ENCODE measurements around the gene CMSS1.

The CMSS1 gene

DNA sequence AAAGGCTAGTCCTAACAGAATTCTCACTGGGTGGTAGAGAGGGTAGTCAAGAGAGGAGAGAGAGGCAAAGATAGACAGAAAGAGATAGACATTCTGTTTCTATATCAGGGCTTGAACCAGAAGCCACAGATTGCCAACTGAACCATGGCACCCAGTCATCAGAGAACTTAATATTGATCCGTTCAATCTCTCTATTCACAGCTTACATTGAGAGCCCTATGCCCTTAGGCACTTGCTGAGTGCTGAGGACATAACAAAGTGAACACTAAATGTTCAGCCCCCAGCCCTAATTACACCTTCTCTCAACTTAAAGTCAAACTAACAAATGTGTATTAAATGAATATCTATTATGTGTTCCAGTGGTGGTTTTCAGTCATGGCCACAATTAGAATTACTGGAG lies 172.5 kb downstream of the CMSS1 start:
- Histone ChIP-seq H3K27ac (replicated peaks) (no peak overlapping the region), H3K4me3 (replicated peaks; ENCODE audit: insufficient read depth, low read length) (no peak overlapping the region), H3K27me3 (ENCODE audit: insufficient read depth, poor library complexity, severe bottlenecking) (no peaks in the 10 kb centered on the region)
- TF ChIP-seq CTCF (IDR thresholded peaks at IDR 0.05; ENCODE audit: insufficient read depth, low read length), result no peak
- TF ChIP-seq GABPA (IDR thresholded peaks at IDR 0.05; ENCODE audit: low read depth), result no peak
- TF ChIP-seq SPI1 (IDR thresholded peaks at IDR 0.05; ENCODE audit: borderline replicate concordance, low read depth), result no peak
- TF ChIP-seq, protein P1, sequence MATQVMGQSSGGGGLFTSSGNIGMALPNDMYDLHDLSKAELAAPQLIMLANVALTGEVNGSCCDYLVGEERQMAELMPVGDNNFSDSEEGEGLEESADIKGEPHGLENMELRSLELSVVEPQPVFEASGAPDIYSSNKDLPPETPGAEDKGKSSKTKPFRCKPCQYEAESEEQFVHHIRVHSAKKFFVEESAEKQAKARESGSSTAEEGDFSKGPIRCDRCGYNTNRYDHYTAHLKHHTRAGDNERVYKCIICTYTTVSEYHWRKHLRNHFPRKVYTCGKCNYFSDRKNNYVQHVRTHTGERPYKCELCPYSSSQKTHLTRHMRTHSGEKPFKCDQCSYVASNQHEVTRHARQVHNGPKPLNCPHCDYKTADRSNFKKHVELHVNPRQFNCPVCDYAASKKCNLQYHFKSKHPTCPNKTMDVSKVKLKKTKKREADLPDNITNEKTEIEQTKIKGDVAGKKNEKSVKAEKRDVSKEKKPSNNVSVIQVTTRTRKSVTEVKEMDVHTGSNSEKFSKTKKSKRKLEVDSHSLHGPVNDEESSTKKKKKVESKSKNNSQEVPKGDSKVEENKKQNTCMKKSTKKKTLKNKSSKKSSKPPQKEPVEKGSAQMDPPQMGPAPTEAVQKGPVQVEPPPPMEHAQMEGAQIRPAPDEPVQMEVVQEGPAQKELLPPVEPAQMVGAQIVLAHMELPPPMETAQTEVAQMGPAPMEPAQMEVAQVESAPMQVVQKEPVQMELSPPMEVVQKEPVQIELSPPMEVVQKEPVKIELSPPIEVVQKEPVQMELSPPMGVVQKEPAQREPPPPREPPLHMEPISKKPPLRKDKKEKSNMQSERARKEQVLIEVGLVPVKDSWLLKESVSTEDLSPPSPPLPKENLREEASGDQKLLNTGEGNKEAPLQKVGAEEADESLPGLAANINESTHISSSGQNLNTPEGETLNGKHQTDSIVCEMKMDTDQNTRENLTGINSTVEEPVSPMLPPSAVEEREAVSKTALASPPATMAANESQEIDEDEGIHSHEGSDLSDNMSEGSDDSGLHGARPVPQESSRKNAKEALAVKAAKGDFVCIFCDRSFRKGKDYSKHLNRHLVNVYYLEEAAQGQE (IDR thresholded peaks at IDR 0.05; ENCODE audit: insufficient replicate concordance, low read depth), result no peak
- no peak for TF ChIP-seq POLR2AphosphoS5 (IDR thresholded peaks at IDR 0.05; ENCODE audit: low read depth)
- DNase-seq (ENCODE audit: low read depth in 1 of 2, low spot score in 1 of 2), result no peak

- Histone ChIP-seq H3K27me3 (ENCODE audit: insufficient read depth, poor library complexity, severe bottlenecking) (no peaks in the 10 kb centered on the region), H3K27ac (replicated peaks) (no peak overlapping the region), H3K4me3 (replicated peaks; ENCODE audit: insufficient read depth, low read length) (no peak overlapping the region)
- TF ChIP-seq SPI1 (IDR thresholded peaks at IDR 0.05; ENCODE audit: borderline replicate concordance, low read depth) (no peak), GABPA (IDR thresholded peaks at IDR 0.05; ENCODE audit: low read depth) (no peak), CTCF (IDR thresholded peaks at IDR 0.05; ENCODE audit: insufficient read depth, low read length) (no peak)
- DNase-seq (ENCODE audit: low read depth in 1 of 2, low spot score in 1 of 2), result no peak
Observed at GRCh38 chr3:99997293-99997692, 179.6 kb downstream of the CMSS1 start.

GRCh38 chr3:99999536-99999935 lies 181.9 kb downstream of the CMSS1 start:
- Histone ChIP-seq H3K4me3 (replicated peaks; ENCODE audit: insufficient read depth, low read length) (no peak overlapping the region), H3K27me3 (ENCODE audit: insufficient read depth, poor library complexity, severe bottlenecking) (no peaks in the 10 kb centered on the region), H3K27ac (replicated peaks) (no peak overlapping the region)
- DNase-seq (ENCODE audit: low read depth in 1 of 2, low spot score in 1 of 2), result no peak
- TF ChIP-seq CTCF (IDR thresholded peaks at IDR 0.05; ENCODE audit: insufficient read depth, low read length) (no peak), GABPA (IDR thresholded peaks at IDR 0.05; ENCODE audit: low read depth) (no peak), POLR2AphosphoS5 (IDR thresholded peaks at IDR 0.05; ENCODE audit: low read depth) (no peak), SPI1 (IDR thresholded peaks at IDR 0.05; ENCODE audit: borderline replicate concordance, low read depth) (no peak)
- TF ChIP-seq, protein P1 (IDR thresholded peaks at IDR 0.05; ENCODE audit: insufficient replicate concordance, low read depth), result no peak

- no peaks in the 10 kb centered on the region for H3K27me3 ChIP-seq (ENCODE audit: insufficient read depth, poor library complexity, severe bottlenecking)
- TF ChIP-seq GABPA (IDR thresholded peaks at IDR 0.05; ENCODE audit: low read depth) (no peak), POLR2AphosphoS5 (IDR thresholded peaks at IDR 0.05; ENCODE audit: low read depth) (no peak), CTCF (IDR thresholded peaks at IDR 0.05; ENCODE audit: insufficient read depth, low read length) (no peak), SPI1 (IDR thresholded peaks at IDR 0.05; ENCODE audit: borderline replicate concordance, low read depth) (no peak)
- TF ChIP-seq, protein P1 (IDR thresholded peaks at IDR 0.05; ENCODE audit: insufficient replicate concordance, low read depth), result no peak
- no peak overlapping the region for H3K4me3 ChIP-seq (replicated peaks; ENCODE audit: insufficient read depth, low read length)
- no peak for DNase-seq (ENCODE audit: low read depth in 1 of 2, low spot score in 1 of 2)
- no peak overlapping the region for H3K27ac ChIP-seq (replicated peaks)
Observed at GRCh38 chr3:100001083-100001482, 183.4 kb downstream of the CMSS1 start.
